Skeletal muscle cell (primary cell): Measurements from ENCODE around the gene DOCK6.
"Not testable (repeated sequence)": the region's sequence is repeated elsewhere in the genome, so short reads cannot be mapped to it uniquely, and the experiment has no call there.

Experiments
- DNase-seq: peaks from one replicate; pipeline ENCODE4 v3.0.0-alpha.2; 2010; ENCODE audit warnings: low read depth
- H3K4me3 ChIP-seq: 2 replicates; pipeline ENCODE4 v1.5.1; 2011; ENCODE audit warnings: low read depth, mild to moderate bottlenecking, control low read depth, low read length, moderate library complexity

DOCK6 gene

GRCh38 chr19:11200015-11200574 is 62.2 kb downstream of the DOCK6 start:
- H3K4me3 ChIP-seq: no peak overlapping the region

GRCh38 chr19:11199517-11199916 is 62.8 kb downstream of the DOCK6 start:
- no peak overlapping the region for H3K4me3 ChIP-seq
- DNase-seq: no peak

More at GRCh38 chr19:11200015-11200574, 62.2 kb downstream of the DOCK6 start:
- no peak for DNase-seq

GRCh38 chr19:11198769-11199424 is 63.4 kb downstream of the DOCK6 start:
- DNase-seq: no peak
- no peak overlapping the region for H3K4me3 ChIP-seq

- peak overlapping the region; percentile 91 for H3K4me3 ChIP-seq
- DNase-seq: no peak
Measured at GRCh38 chr19:11198175-11198534, 64.2 kb downstream of the DOCK6 start.

GRCh38 chr19:11197291-11198174 is 64.8 kb downstream of the DOCK6 start, which contains the start of gene KANK2:
TSS of gene KANK2 (minus strand) at chr19:11197545. CDS start at chr19:11194511, 3,034 bp downstream.
- H3K4me3 ChIP-seq: peak within 1 kb of the TSS; percentile 91
- no peak for DNase-seq

- no peak for DNase-seq
- peak overlapping the region; percentile 91 for H3K4me3 ChIP-seq
Measured at GRCh38 chr19:11196406-11197287, 65.7 kb downstream of the DOCK6 start.

- DNase-seq: no peak
- peak overlapping the region; percentile 91 for H3K4me3 ChIP-seq
Measured at GRCh38 chr19:11195681-11196080, 66.6 kb downstream of the DOCK6 start.

GRCh38 chr19:11194656-11195558 is 67.4 kb downstream of the DOCK6 start:
- DNase-seq: no peak
- peak overlapping the region; percentile 91 for H3K4me3 ChIP-seq

- no peak for DNase-seq
- peak overlapping the region; percentile 91 for H3K4me3 ChIP-seq
Measured at GRCh38 chr19:11194173-11194572, 68.2 kb downstream of the DOCK6 start.

- no peak for DNase-seq
- no peak overlapping the region for H3K4me3 ChIP-seq
Measured at GRCh38 chr19:11192957-11193939, 69.1 kb downstream of the DOCK6 start.

- DNase-seq: no peak
- H3K4me3 ChIP-seq: no peak overlapping the region
Measured at GRCh38 chr19:11191934-11192333, 70.4 kb downstream of the DOCK6 start.

- peak; percentile 62 for DNase-seq
Measured at GRCh38 chr19:11191273-11191755, 71.0 kb downstream of the DOCK6 start.

GRCh38 chr19:11190501-11190900 is 71.8 kb downstream of the DOCK6 start:
- no peak overlapping the region for H3K4me3 ChIP-seq
- DNase-seq: no peak

More at GRCh38 chr19:11191273-11191755, 71.0 kb downstream of the DOCK6 start:
- no peak overlapping the region for H3K4me3 ChIP-seq

GRCh38 chr19:11187441-11187840 is 74.9 kb downstream of the DOCK6 start:
- H3K4me3 ChIP-seq: no peak overlapping the region
- DNase-seq: no peak

GRCh38 chr19:11182994-11183393 is 79.3 kb downstream of the DOCK6 start:
- no peak overlapping the region for H3K4me3 ChIP-seq
- no peak for DNase-seq

- DNase-seq: no peak
- no peak overlapping the region for H3K4me3 ChIP-seq
Measured at GRCh38 chr19:11181488-11181887, 80.8 kb downstream of the DOCK6 start.

GRCh38 chr19:11180975-11181374 is 81.3 kb downstream of the DOCK6 start:
- H3K4me3 ChIP-seq, DNase-seq: not testable (repeated sequence)
